Measurements from ENCODE around the gene CCDC102B. TPM values are rescaled to one million over a fixed set of nuclear protein-coding genes. Genes with fewer than 3 reads are reported as not detected.

The CCDC102B gene
- total RNA-seq, 1 donor from 2014 or later: 19.6 TPM

GRCh38 chr18:69088973-69089372, 291.1 kb downstream of the CCDC102B start:
- no peak for DNase-seq

DNA sequence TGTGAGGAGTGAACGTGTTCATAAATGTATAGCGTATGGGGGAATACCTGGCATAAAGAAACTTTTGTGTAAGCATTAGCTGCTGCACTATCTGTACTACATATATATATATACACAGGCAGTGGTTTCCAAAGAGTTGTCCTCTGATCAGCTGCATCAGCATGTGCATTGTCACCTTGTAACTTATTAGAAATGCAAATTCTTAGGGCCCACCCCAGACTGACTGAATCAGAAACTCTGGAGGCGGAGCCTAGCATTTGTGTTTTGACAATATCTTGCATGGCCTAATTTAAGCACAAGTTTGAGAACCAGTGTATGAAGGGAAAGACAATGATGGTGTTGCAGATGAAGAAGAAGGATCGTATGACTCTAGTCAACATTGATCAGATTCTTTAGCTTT, 299.5 kb downstream of the CCDC102B start:
- DNase-seq: no peak

- DNase-seq: no peak
Measured at GRCh38 chr18:69102959-69103358, 305.1 kb downstream of the CCDC102B start.

Small RNAs within 50 kb of the gene (small RNA-seq; reads per million reads assigned to genes)
- not detected for gene RNU6-39P (ENCODE audit: low replicate concordance)

Other genes with a start within 250 kb of the CCDC102B start
- gene TMX3, start 83.0 kb upstream of the CCDC102B start, total RNA-seq: 68.8 TPM